ENCODE results near the gene ZCCHC12. TPM values are rescaled to one million over a fixed set of nuclear protein-coding genes. Genes with fewer than 3 reads are reported as not detected.

The ZCCHC12 gene
- total RNA-seq, 1 experiment from 2014 or later = 2.6 TPM

GRCh38 chrX:118795528-118796280 lies 27.9 kb upstream of the ZCCHC12 start:
- no peak overlapping the region for H3K4me3 Mint-ChIP-seq
- peaks cover 15% of the 10 kb centered on the region for H3K9me3 ChIP-seq (ENCODE audit: control insufficient read depth, low read depth, low read length)
- peaks cover 3 to 62% of the 10 kb centered on the region in 2 experiments; a peak in 4 of 5 replicates for H3K9me3 Mint-ChIP-seq
- no peak overlapping the region for H3K23ac ChIP-seq (ENCODE audit: insufficient read length, low read depth, low read length)
- no peaks in the 10 kb centered on the region for H3K23me2 ChIP-seq (ENCODE audit: insufficient read length, low read depth, low read length, poor library complexity, severe bottlenecking)
- no peak overlapping the region for H2AFZ ChIP-seq (ENCODE audit: low read length)
- H4K91ac ChIP-seq (ENCODE audit: insufficient read length, low read depth, low read length) = no peak overlapping the region
- no peaks in the 10 kb centered on the region for H3K27me3 Mint-ChIP-seq (ENCODE audit: low read depth)
- TF ChIP-seq, protein P1, sequence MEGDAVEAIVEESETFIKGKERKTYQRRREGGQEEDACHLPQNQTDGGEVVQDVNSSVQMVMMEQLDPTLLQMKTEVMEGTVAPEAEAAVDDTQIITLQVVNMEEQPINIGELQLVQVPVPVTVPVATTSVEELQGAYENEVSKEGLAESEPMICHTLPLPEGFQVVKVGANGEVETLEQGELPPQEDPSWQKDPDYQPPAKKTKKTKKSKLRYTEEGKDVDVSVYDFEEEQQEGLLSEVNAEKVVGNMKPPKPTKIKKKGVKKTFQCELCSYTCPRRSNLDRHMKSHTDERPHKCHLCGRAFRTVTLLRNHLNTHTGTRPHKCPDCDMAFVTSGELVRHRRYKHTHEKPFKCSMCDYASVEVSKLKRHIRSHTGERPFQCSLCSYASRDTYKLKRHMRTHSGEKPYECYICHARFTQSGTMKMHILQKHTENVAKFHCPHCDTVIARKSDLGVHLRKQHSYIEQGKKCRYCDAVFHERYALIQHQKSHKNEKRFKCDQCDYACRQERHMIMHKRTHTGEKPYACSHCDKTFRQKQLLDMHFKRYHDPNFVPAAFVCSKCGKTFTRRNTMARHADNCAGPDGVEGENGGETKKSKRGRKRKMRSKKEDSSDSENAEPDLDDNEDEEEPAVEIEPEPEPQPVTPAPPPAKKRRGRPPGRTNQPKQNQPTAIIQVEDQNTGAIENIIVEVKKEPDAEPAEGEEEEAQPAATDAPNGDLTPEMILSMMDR (conservative IDR thresholded peaks at IDR 0.05) = no peak
- H3K36me3 Mint-ChIP-seq (ENCODE audit: insufficient read depth in 1 of 3, low read depth in 3 of 3) = peaks cover 0 to 8% (median 2%) of the 10 kb centered on the region in 3 experiments; a peak in 3 of 7 replicates
- peaks cover 11% of the 10 kb centered on the region in 2 experiments for H3K4me1 Mint-ChIP-seq
- no peaks in the 10 kb centered on the region for H4K20me1 ChIP-seq (ENCODE audit: control insufficient read depth, insufficient read depth, insufficient read length)
- no peak overlapping the region for H2AK5ac ChIP-seq (ENCODE audit: insufficient read length, low read length)
- no peak overlapping the region for H2BK15ac ChIP-seq (ENCODE audit: low read depth, low read length)
- no CpG with 5 or more reads among the region's 5 CpGs for WGBS (ENCODE audit: extremely low coverage, insufficient read length, low lambda C conversion rate)
- no peak overlapping the region for H2BK5ac ChIP-seq (ENCODE audit: insufficient read length, low read length)
- H2BK12ac ChIP-seq (ENCODE audit: insufficient read length, low read depth, low read length) = no peak overlapping the region
- no peak overlapping the region for H2BK120ac ChIP-seq (ENCODE audit: low read depth, low read length, poor library complexity, severe bottlenecking)
- no peak overlapping the region for H4K5ac ChIP-seq (ENCODE audit: insufficient read length, low read depth, low read length)
- no peaks in the 10 kb centered on the region for H3K27me3 ChIP-seq (ENCODE audit: insufficient read depth, low read length)
- H3K18ac ChIP-seq (ENCODE audit: insufficient read length, low read depth, low read length) = no peak overlapping the region
- H3K4ac ChIP-seq (ENCODE audit: low read depth, low read length) = no peak overlapping the region
- H3K79me2 ChIP-seq (ENCODE audit: insufficient read depth, low read length) = no peaks in the 10 kb centered on the region
- H3K4me2 ChIP-seq (ENCODE audit: insufficient read depth, insufficient read length, low read length) = no peak overlapping the region
- no peak overlapping the region for H3K14ac ChIP-seq (ENCODE audit: insufficient read depth, low read length)
- no peak overlapping the region for H3K56ac ChIP-seq (ENCODE audit: insufficient read length, low read depth, low read length)
- no peak overlapping the region; a peak in 1 of 7 replicates for H3K27ac Mint-ChIP-seq
- no peak overlapping the region for H4K8ac ChIP-seq (replicated peaks; ENCODE audit: insufficient read length, low read depth, low read length)
- no peaks in the 10 kb centered on the region for H3K79me1 ChIP-seq (ENCODE audit: insufficient read depth, low read depth, low read length, poor library complexity, severe bottlenecking)
- no peak overlapping the region for H3K27ac ChIP-seq (ENCODE audit: insufficient read length, low read depth, low read length)
- no peak overlapping the region for H3K9ac ChIP-seq (ENCODE audit: extremely low read depth, insufficient read length, low read length)
- DNase-seq = no peak
- H3K4me1 ChIP-seq (ENCODE audit: insufficient read depth, low read length) = no peaks in the 10 kb centered on the region
- H3T11ph ChIP-seq (ENCODE audit: low read length) = no peak overlapping the region
- H2BK20ac ChIP-seq (ENCODE audit: low read depth, low read length, poor library complexity, severe bottlenecking) = no peak overlapping the region
